Eye (tissue), 1 donor: ENCODE measurements around the gene ZNF93.
A peak's percentile ranks its signal among the peaks of the same experiment; 100 is the strongest.
"Not testable (repeated sequence)": the region's sequence is repeated elsewhere in the genome, so short reads cannot be mapped to it uniquely, and the experiment has no call there.

Experiments used
- DNase-seq: peaks from one replicate; pipeline ENCODE4 v3.0.0-alpha.2; 2015

ZNF93 gene

DNA sequence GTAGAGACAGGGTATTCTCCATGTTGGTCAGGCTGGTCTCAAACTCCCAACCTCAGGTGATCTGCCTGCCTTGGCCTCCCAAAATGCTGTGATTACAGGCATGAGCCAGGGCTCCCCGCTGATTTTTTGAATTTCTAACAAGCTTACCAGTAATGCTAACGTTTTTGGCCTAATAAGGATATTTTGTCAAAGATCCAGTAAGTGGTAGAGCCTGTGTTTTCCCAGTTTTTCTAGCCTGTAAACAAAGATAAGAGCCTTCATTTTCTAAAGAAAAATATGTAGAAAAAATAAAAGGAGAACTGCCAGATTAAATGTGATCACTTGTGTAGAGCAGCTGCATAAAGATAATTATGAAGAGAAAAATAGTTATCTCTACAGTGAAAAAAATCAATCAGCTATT is 37.7 kb downstream of the ZNF93 start:
- no peak for DNase-seq

DNA sequence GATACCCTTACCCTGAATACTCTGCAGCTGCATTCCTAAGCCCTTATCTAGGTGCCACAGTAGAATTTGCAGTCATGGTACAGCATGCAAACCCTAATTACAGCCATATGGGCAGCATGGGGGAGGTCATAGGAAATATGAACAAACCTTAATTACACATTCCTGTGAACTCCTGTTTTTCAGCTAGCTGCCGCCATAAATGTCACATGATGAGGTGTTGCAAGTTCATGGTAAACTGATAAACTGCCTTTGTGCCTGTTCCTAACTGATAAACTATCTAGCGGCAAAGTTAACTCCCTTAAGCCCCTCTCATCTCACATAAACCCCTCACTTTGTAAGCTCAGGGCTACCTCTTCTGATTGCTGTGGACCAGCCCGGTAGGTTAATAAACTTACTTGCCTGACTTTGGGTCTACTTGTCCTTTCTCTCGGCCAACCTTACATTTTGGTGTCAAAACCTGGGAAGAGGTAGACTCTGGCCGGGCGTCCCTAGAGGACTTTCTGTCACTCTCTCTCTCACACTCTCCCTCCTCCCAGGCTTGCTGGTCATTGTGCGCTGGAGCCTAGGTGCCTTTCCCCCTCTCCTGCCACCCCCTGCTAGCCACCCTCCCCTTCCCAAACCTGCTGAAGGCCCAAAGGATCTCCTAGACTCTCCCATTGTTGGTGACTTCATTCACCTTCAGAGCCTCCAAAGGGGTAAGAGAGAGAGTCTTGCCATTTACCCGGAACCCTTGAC is 43.3 kb downstream of the ZNF93 start:
- DNase-seq = no peak

DNA sequence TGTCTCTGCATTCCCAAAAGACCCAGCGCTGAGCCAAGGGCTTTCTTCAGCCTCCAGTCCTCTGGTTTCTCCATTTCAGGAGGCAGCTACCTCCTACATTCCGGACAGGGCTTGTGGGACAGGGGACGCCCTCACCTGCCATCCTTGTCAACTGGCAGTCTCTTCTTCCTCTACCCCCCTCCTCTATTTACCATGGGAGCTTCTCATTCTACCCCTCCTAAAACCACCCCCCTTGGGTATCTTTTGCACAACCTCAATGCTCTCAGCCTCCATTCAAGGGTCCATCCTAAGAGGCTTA is 43.8 kb downstream of the ZNF93 start:
- DNase-seq = no peak

DNA sequence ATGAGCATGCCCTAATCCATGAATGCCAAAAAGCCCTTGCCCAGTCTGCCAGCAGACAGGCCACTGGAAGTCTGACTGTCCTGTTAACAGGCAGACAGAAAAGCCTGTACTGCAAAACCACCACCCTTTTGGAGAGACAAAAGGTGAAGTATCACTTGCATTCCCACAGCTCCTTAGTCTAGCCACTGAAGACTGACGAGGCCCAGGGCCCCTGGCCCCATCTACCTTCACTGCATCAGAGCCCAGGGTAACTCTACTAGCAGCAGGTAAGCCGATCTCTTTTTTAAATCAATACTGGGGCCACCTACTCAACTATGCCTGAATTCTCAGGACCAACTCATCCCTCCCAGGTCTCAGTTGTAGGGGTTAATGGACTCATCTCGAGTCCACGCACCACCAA is 45.5 kb downstream of the ZNF93 start:
- DNase-seq = no peak

DNA sequence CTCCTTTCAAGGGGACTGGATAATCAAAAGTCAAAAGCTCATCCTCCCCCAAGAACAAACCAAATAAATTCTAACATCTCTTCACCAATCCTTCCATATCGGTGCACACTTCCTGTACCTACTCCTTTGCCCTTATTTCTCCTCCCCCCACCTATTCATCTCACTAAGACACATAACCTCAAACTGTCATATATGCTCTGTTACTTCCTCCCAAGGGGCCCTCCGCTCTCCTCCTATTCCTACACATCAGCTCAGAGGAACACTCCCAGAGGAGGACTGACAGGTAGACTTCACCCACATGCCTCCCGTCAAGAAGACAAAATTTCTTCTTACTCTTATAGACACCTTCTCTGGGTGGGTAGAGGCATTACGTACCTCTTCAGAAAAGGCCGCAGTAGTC is 48.1 kb downstream of the ZNF93 start:
- DNase-seq = no peak

DNA sequence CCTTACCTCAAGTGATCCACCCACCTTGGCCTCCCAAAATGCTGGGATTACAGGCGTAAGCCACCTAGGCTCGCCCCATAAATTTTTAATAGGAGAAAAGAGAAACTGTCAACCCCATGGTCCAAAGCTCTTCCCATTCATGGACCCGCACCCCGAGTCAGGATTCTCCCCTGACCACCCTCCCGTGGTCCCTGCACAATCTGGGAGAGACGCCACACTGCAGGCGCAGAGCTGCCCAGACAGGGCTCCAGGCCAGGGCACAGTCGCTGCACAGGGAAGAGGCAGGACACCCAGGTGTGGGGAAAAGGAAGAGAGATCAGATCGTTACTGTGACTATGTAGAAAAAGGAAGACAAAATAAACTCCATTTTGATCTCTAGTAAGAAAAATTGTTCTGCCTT is 54.5 kb downstream of the ZNF93 start:
- no peak for DNase-seq

DNA sequence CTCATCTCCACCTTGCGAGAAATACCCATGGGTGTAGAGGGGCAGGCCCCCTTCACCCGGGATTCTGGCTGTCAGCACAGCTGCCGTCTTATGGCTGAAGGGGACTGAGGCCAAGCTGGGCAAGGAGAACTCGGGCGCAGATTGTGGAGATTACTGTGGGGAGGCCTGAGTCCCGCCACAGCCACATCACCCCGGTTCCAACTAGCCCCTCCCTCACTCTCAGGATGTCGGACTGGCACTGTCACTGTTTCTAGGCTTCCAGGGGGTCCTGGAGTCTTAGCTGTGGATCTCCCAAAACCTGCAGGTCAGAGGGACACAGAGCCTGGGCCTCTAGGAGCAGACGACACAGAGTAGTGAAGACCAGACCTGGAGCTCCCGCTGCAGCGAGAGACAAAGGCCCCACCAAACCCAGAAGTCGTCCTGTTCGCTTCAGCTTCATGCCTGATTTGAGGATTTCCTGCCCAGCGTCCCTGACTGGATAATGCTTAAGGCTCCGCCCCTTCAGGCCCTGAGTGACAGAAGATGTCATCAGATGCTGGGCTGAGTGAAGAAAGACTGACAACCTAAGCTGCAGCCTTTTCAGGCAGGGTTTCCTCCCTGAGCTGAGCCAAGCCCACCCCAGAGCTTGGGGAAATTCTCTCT is 55.8 kb downstream of the ZNF93 start:
- DNase-seq = peak; percentile 92

DNA sequence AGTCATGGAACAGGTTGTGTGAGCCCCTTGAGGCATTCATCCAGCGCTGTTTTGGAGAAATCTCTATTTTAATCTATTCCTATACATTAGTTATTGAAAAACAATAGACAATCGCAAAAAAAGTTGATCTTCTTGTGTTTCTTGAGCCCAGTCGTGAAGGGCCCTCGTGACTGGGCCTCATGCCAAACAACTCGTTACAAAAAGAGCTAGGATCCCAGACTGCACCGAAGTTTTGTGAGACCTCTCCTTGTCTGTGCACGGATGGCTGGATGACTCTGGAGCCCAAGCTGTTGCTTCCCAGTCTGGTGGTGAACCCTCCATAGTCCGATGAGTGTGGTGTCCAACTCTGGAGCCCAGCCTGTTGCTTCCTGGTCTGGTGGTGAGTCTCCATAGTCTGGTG is 57.0 kb downstream of the ZNF93 start:
- DNase-seq = not testable (repeated sequence)

DNA sequence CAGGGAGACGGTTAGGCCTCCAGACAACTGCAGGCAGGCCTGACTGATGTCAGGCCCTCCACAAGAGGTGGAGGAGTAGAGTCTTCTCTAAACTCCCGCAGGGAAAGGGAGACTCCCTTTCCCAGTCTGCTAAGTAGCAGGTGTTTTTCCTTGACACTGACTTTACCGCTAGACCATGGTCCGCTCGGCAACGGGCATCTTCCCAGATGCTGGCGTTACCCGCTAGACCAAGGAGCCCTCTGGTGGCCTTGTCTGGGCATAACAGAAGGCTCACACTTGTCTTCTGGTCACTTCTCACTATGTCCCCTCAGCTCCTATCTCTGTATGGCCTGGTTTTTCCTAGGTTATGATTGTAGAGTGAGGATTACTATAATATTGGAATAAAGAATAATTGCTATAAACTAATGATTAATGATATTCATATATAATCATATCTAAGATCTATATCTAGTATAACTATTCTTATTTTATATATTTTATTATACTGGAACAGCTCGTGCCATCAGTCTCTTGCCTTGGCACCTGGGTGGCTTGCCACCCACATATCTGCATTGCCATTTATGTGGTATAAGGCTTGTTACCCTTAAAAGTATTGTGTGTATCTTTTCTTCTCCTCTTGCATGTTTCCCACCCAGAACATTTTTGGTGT is 58.5 kb downstream of the ZNF93 start:
- peak; percentile 90 for DNase-seq

DNA sequence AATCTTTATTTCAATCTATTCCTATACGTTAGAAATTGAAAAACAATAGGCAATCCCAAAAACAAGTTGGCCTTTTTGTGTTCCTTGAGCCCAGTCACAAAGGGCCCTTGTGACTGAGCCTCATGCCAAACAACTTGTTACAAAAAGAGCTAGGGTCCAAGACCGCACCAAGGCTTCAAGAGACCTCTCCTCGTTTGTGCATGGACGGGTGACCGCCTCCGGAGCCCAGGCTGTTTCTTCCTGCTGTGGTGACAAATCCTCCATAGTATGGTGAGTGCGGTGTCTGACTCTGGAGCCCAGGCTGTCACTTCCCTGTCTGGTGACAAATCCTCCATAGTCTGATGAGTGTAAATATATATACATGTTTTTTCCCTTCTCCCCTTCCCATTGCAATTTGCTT is 63.7 kb downstream of the ZNF93 start:
- no peak for DNase-seq

DNA sequence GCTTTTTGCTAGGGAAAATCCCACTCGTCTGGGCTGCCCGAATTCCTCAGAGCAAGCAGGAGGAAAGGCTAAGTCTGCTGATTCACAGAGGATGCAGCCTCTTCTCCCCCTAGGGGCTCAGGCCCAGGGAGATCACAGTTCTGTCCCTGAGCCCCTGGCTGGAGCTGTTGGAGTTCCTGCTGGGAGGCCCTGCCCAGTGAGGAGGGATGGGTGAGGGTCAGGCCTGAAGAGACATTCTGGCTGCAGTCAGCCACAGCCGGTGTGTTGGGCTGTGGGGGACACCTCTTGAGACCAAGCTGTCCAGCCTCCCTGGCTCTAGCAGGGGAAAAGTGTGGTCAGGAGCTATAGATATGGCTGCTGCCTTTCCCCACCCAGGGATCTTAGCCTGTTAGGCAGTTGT is 65.4 kb downstream of the ZNF93 start:
- not testable (repeated sequence) for DNase-seq

DNA sequence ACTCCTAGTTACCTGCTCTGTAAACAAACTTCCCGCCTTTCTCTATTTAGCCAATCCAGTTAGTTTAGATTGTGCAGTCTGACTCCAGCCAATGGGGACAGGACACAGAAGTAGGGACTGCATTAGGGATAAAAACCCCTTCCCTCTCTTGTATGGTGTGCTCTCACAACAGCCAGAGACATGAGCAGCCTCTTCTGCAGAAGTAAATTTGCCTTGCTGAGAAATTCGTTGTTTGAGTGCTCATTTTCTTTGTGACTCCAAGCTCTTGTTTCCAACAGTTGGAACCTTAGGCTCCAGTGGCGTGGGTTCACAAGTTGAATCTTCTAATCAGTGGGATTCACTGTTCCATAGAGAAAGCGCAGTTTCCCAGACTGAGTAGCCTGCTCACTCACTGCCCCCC is 66.1 kb downstream of the ZNF93 start:
- DNase-seq = no peak
